HuH-7.5 (cell line): ENCODE data around the gene CCDC158.

Source experiments
- DNase-seq: peaks from one replicate; pipeline ENCODE4 v3.0.0; 2011; ENCODE audit warnings: low spot score

The CCDC158 gene

GRCh38 chr4:76280488-76281441, 140.2 kb downstream of the CCDC158 start:
- no peak for DNase-seq

- DNase-seq, result no peak
These were observed 141.5 kb downstream of the CCDC158 start for GRCh38 chr4:76279462-76279861.

- DNase-seq, result no peak
These were observed 142.4 kb downstream of the CCDC158 start for GRCh38 chr4:76278583-76278982.

- DNase-seq, result no peak
These were observed 143.3 kb downstream of the CCDC158 start for GRCh38 chr4:76277667-76278066.

GRCh38 chr4:76276813-76277212, 144.1 kb downstream of the CCDC158 start:
- DNase-seq, result no peak

GRCh38 chr4:76275486-76276124, 145.3 kb downstream of the CCDC158 start:
- no peak for DNase-seq

- no peak for DNase-seq
These were observed 147.9 kb downstream of the CCDC158 start for GRCh38 chr4:76272999-76273398.

GRCh38 chr4:76272582-76272981, 148.4 kb downstream of the CCDC158 start:
- DNase-seq, result no peak

- no peak for DNase-seq
These were observed 148.9 kb downstream of the CCDC158 start for GRCh38 chr4:76272073-76272472.

- no peak for DNase-seq
These were observed 149.7 kb downstream of the CCDC158 start for GRCh38 chr4:76271248-76271647.

GRCh38 chr4:76270244-76271175, 150.4 kb downstream of the CCDC158 start:
- DNase-seq, result no peak

- no peak for DNase-seq
These were observed 153.1 kb downstream of the CCDC158 start for GRCh38 chr4:76267811-76268210.

- no peak for DNase-seq
These were observed 154.3 kb downstream of the CCDC158 start for GRCh38 chr4:76266627-76267026.

- no peak for DNase-seq
These were observed 155.2 kb downstream of the CCDC158 start for GRCh38 chr4:76265631-76266218.
